Measurements from ENCODE around the gene CDK1. TPM values are rescaled to one million over a fixed set of nuclear protein-coding genes. Genes with fewer than 3 reads are reported as not detected.

The CDK1 gene
- 103 TPM for polyA plus RNA-seq (ENCODE audit: insufficient read length)
- long read RNA-seq, donor 1, transcript CDK1-203 (8 exons, 1,913 nt) = major isoform, 24 of 50 reads
- long read RNA-seq, donor 1, partial matches to known transcripts = 25 of 50 reads
- long read RNA-seq, donor 1, other reads (novel, unspliced or antisense) = 0 of 50 reads
- long read RNA-seq, donor 2, transcript CDK1-203 (8 exons, 1,913 nt) = major isoform, 22 of 47 reads
- long read RNA-seq, donor 2, partial matches to known transcripts = 25 of 47 reads
- long read RNA-seq, donor 2, other reads (novel, unspliced or antisense) = 0 of 47 reads
- long read RNA-seq, donor 3, transcript CDK1-203 (8 exons, 1,913 nt) = major isoform, 25 of 63 reads
- long read RNA-seq, donor 3, partial matches to known transcripts = 31 of 63 reads
- long read RNA-seq, donor 3, other reads (novel, unspliced or antisense) = 6 of 63 reads
- long read RNA-seq, donor 4, partial matches to known transcripts = 0 of 3 reads
- long read RNA-seq, donor 4, other reads (novel, unspliced or antisense) = 0 of 3 reads
- long read RNA-seq, donor 5, transcript CDK1-203 (8 exons, 1,913 nt) = major isoform, 43 of 151 reads
- long read RNA-seq, donor 5, partial matches to known transcripts = 100 of 151 reads
- long read RNA-seq, donor 5, other reads (novel, unspliced or antisense) = 6 of 151 reads
- long read RNA-seq, donor 6, transcript CDK1-203 (8 exons, 1,913 nt) = major isoform, 35 of 76 reads
- long read RNA-seq, donor 6, partial matches to known transcripts = 34 of 76 reads
- long read RNA-seq, donor 6, other reads (novel, unspliced or antisense) = 7 of 76 reads
- long read RNA-seq, donor 7, transcript CDK1-203 (8 exons, 1,913 nt) = major isoform, 34 of 73 reads
- long read RNA-seq, donor 7, partial matches to known transcripts = 31 of 73 reads
- long read RNA-seq, donor 7, other reads (novel, unspliced or antisense) = 6 of 73 reads
- long read RNA-seq, donor 8, transcript CDK1-203 (8 exons, 1,913 nt) = major isoform, 14 of 23 reads
- long read RNA-seq, donor 8, partial matches to known transcripts = 8 of 23 reads
- long read RNA-seq, donor 8, other reads (novel, unspliced or antisense) = 0 of 23 reads

GRCh38 chr10:60778214-60778970 lies at the start of gene CDK1:
Gene CDK1, plus strand, starts transcription at chr10:60778478. Its CDS starts 1,688 bp downstream, at chr10:60780166.
- peak; percentile 99 for DNase-seq

GRCh38 chr10:60729106-60729505 lies 49.2 kb upstream of the CDK1 start:
- DNase-seq = no peak

GRCh38 chr10:60731134-60731885 lies 47.0 kb upstream of the CDK1 start:
- DNase-seq = peak; percentile 3

GRCh38 chr10:60732198-60732806 lies 46.0 kb upstream of the CDK1 start:
- peak; percentile 28 for DNase-seq

- peak; percentile 45 for DNase-seq
These were observed 45.3 kb upstream of the CDK1 start for GRCh38 chr10:60732807-60733516.

GRCh38 chr10:60733517-60733822 lies 44.8 kb upstream of the CDK1 start:
- no peak for DNase-seq

GRCh38 chr10:60733826-60734225 lies 44.5 kb upstream of the CDK1 start:
- DNase-seq = no peak

- DNase-seq = no peak
These were observed 44.1 kb upstream of the CDK1 start for GRCh38 chr10:60734226-60734625.

GRCh38 chr10:60735244-60735643 lies 43.0 kb upstream of the CDK1 start:
- DNase-seq = no peak

- DNase-seq = no peak
These were observed 41.0 kb upstream of the CDK1 start for GRCh38 chr10:60737242-60737641.

GRCh38 chr10:60739558-60739957 lies 38.7 kb upstream of the CDK1 start:
- DNase-seq = no peak

- DNase-seq = no peak
These were observed 35.8 kb upstream of the CDK1 start for GRCh38 chr10:60742512-60742911.

- DNase-seq = no peak
These were observed 30.3 kb upstream of the CDK1 start for GRCh38 chr10:60747817-60748469.

GRCh38 chr10:60753152-60753551 lies 25.1 kb upstream of the CDK1 start:
- no peak for DNase-seq

GRCh38 chr10:60753817-60754216 lies 24.5 kb upstream of the CDK1 start:
- no peak for DNase-seq

GRCh38 chr10:60757420-60757895 lies 20.8 kb upstream of the CDK1 start:
- no peak for DNase-seq

- DNase-seq = no peak
These were observed 19.1 kb upstream of the CDK1 start for GRCh38 chr10:60759181-60759580.

GRCh38 chr10:60760711-60761210 lies 17.5 kb upstream of the CDK1 start:
- DNase-seq = no peak

- DNase-seq = no peak
These were observed 15.7 kb upstream of the CDK1 start for GRCh38 chr10:60762554-60762953.

All from left kidney (tissue), 8 donors.